ENCODE results near the gene LHFPL3. TPM values are rescaled to one million over a fixed set of nuclear protein-coding genes. Genes with fewer than 3 reads are reported as not detected.

Gene LHFPL3
- total and polyA plus RNA-seq, 2 donors (not counting 1 experiment from before 2014, with no cell fraction given) = not detected

- Histone ChIP-seq H4K20me1 (ENCODE audit: control insufficient read depth, insufficient read depth, low read length, poor library complexity, severe bottlenecking) (no peaks in the 10 kb centered on the region), H3K79me2 (ENCODE audit: control insufficient read depth, insufficient read depth, low read length) (no peaks in the 10 kb centered on the region), H3K9ac (ENCODE audit: low read length) (no peak overlapping the region), H3K4me3 (ENCODE audit: control extremely low read depth in 1 of 5, extremely low read depth in 1 of 5, insufficient read depth in 1 of 5, low read depth in 2 of 5, low read length in 4 of 5) (no peak overlapping the region), H3K4me2 (replicated peaks; ENCODE audit: low read depth, low read length, poor library complexity, severe bottlenecking) (no peak overlapping the region), H3K36me3 (replicated peaks in 1 of 2; ENCODE audit: control extremely low read depth in 1 of 2, control insufficient read depth in 1 of 2, extremely low read depth in 1 of 2, insufficient read depth in 2 of 2, low read length in 1 of 2) (no peaks in the 10 kb centered on the region), H3K27ac (ENCODE audit: low read length in 2 of 2) (no peak overlapping the region), H3K27me3 (replicated peaks in 1 of 4; ENCODE audit: control extremely low read depth in 1 of 4, control insufficient read depth in 3 of 4, insufficient read depth in 4 of 4, low read length in 3 of 4) (no peaks in the 10 kb centered on the region), H2AFZ (ENCODE audit: insufficient read depth, low read depth, low read length, poor library complexity, severe bottlenecking) (no peak overlapping the region), H3K4me1 (ENCODE audit: control insufficient read depth in 2 of 2, insufficient read depth in 2 of 2, low read length in 2 of 2) (no peaks in the 10 kb centered on the region), H3K9me3 (ENCODE audit: control extremely low read depth in 1 of 3, control insufficient read depth in 2 of 3, insufficient read depth in 1 of 3, low read length in 2 of 3) (no peaks in the 10 kb centered on the region)
- Mint-ChIP-seq H3K9me3 (ENCODE audit: insufficient read depth) (peaks cover 2% of the 10 kb centered on the region), H3K4me3 (no peak overlapping the region), H3K27me3 (peaks cover 3% of the 10 kb centered on the region), H3K4me1 (no peaks in the 10 kb centered on the region), H3K27ac (no peak overlapping the region)
- intact Hi-C loops (cut with micrococcal nuclease) = no loop called here
- TF ChIP-seq CTCF (IDR thresholded peaks at IDR 0.05) (no peak), EZH2 (IDR thresholded peaks at IDR 0.05; ENCODE audit: borderline replicate concordance, insufficient read depth, low read depth, low read length, poor library complexity, severe bottlenecking) (no peak)
- ATAC-seq (ENCODE audit: low read depth) (no peak), DNase-seq (no peak)
- ChIA-PET CTCF (no interaction called here), POLR2A (no interaction called here)
- WGBS (ENCODE audit: insufficient coverage) = 100% methylated on average over 2 of the region's 3 CpGs
Measured at GRCh38 chr7:104497379-104497967, 169.1 kb downstream of the LHFPL3 start.

GRCh38 chr7:104499975-104500374, 171.6 kb downstream of the LHFPL3 start:
- no peaks in the 10 kb centered on the region for H3K79me2 ChIP-seq (ENCODE audit: control insufficient read depth, insufficient read depth, low read length)
- H3K4me2 ChIP-seq (replicated peaks; ENCODE audit: low read depth, low read length, poor library complexity, severe bottlenecking) = no peak overlapping the region
- no peaks in the 10 kb centered on the region for H3K9me3 Mint-ChIP-seq (ENCODE audit: insufficient read depth)
- no peaks in the 10 kb centered on the region for H3K4me1 ChIP-seq (ENCODE audit: control insufficient read depth in 2 of 2, insufficient read depth in 2 of 2, low read length in 2 of 2)
- DNase-seq (no peak), ATAC-seq (ENCODE audit: low read depth) (no peak)
- H3K9ac ChIP-seq (ENCODE audit: low read length) = no peak overlapping the region
- TF ChIP-seq EZH2 (IDR thresholded peaks at IDR 0.05; ENCODE audit: borderline replicate concordance, insufficient read depth, low read depth, low read length, poor library complexity, severe bottlenecking) = no peak
- TF ChIP-seq CTCF (IDR thresholded peaks at IDR 0.05) = no peak
- intact Hi-C loops (cut with micrococcal nuclease) = no loop called here
- 86% methylated on average over 2 of the region's 5 CpGs for WGBS (ENCODE audit: insufficient coverage)
- no peaks in the 10 kb centered on the region for H3K36me3 ChIP-seq (replicated peaks in 1 of 2; ENCODE audit: control extremely low read depth in 1 of 2, control insufficient read depth in 1 of 2, extremely low read depth in 1 of 2, insufficient read depth in 2 of 2, low read length in 1 of 2)
- H3K27ac Mint-ChIP-seq = no peak overlapping the region
- POLR2A ChIA-PET = no interaction called here
- H4K20me1 ChIP-seq (ENCODE audit: control insufficient read depth, insufficient read depth, low read length, poor library complexity, severe bottlenecking) = no peaks in the 10 kb centered on the region
- H3K27me3 ChIP-seq (replicated peaks in 1 of 4; ENCODE audit: control extremely low read depth in 1 of 4, control insufficient read depth in 3 of 4, insufficient read depth in 4 of 4, low read length in 3 of 4) = no peaks in the 10 kb centered on the region
- no peak overlapping the region for H3K27ac ChIP-seq (ENCODE audit: low read length in 2 of 2)
- CTCF ChIA-PET = no interaction called here
- H3K4me3 ChIP-seq (ENCODE audit: control extremely low read depth in 1 of 5, extremely low read depth in 1 of 5, insufficient read depth in 1 of 5, low read depth in 2 of 5, low read length in 4 of 5) = no peak overlapping the region
- no peaks in the 10 kb centered on the region for H3K4me1 Mint-ChIP-seq
- H3K27me3 Mint-ChIP-seq = peaks cover under 1% of the 10 kb centered on the region
- no peaks in the 10 kb centered on the region for H3K9me3 ChIP-seq (ENCODE audit: control extremely low read depth in 1 of 3, control insufficient read depth in 2 of 3, insufficient read depth in 1 of 3, low read length in 2 of 3)
- no peak overlapping the region for H2AFZ ChIP-seq (ENCODE audit: insufficient read depth, low read depth, low read length, poor library complexity, severe bottlenecking)
- no peak overlapping the region for H3K4me3 Mint-ChIP-seq

All from B cell (primary cell).